Measurements from ENCODE around the gene ELMO1.
A peak's percentile ranks its signal among the peaks of the same experiment; 100 is the strongest.

The ELMO1 gene

GRCh38 chr7:37310327-37311080 is 138.2 kb downstream of the ELMO1 start:
- DNase-seq (ENCODE audit: low read depth in 3 of 3) = no peak

GRCh38 chr7:37309493-37309892 is 139.2 kb downstream of the ELMO1 start:
- no peak for DNase-seq (ENCODE audit: low read depth in 3 of 3)

GRCh38 chr7:37304921-37305320 is 143.7 kb downstream of the ELMO1 start:
- no peak for DNase-seq (ENCODE audit: low read depth in 3 of 3)

GRCh38 chr7:37297546-37297945 is 151.1 kb downstream of the ELMO1 start:
- DNase-seq (ENCODE audit: low read depth in 3 of 3) = no peak

- DNase-seq (ENCODE audit: low read depth in 3 of 3) = no peak
Measured at GRCh38 chr7:37295401-37295800, 153.3 kb downstream of the ELMO1 start.

- DNase-seq (ENCODE audit: low read depth in 3 of 3) = no peak
Measured at GRCh38 chr7:37290731-37291130, 157.9 kb downstream of the ELMO1 start.

GRCh38 chr7:37289781-37290180 is 158.9 kb downstream of the ELMO1 start:
- DNase-seq (ENCODE audit: low read depth in 3 of 3) = no peak

- DNase-seq (ENCODE audit: low read depth in 3 of 3) = no peak
Measured at GRCh38 chr7:37289367-37289766, 159.3 kb downstream of the ELMO1 start.

GRCh38 chr7:37287131-37287855 is 161.4 kb downstream of the ELMO1 start:
- no peak for DNase-seq (ENCODE audit: low read depth in 3 of 3)

- no peak for DNase-seq (ENCODE audit: low read depth in 3 of 3)
Measured at GRCh38 chr7:37286454-37286832, 162.2 kb downstream of the ELMO1 start.

GRCh38 chr7:37285706-37286453 is 162.8 kb downstream of the ELMO1 start:
- DNase-seq (ENCODE audit: low read depth in 3 of 3) = no peak

- DNase-seq (ENCODE audit: low read depth in 3 of 3) = peak in 1 of 3 experiments; percentile 19
Measured at GRCh38 chr7:37284805-37285231, 163.8 kb downstream of the ELMO1 start.

- DNase-seq (ENCODE audit: low read depth in 3 of 3) = no peak
Measured at GRCh38 chr7:37284285-37284684, 164.4 kb downstream of the ELMO1 start.

- DNase-seq (ENCODE audit: low read depth in 3 of 3) = no peak
Measured at GRCh38 chr7:37283716-37284115, 164.9 kb downstream of the ELMO1 start.

- DNase-seq (ENCODE audit: low read depth in 3 of 3) = no peak
Measured at GRCh38 chr7:37282927-37283326, 165.7 kb downstream of the ELMO1 start.

- no peak for DNase-seq (ENCODE audit: low read depth in 3 of 3)
Measured at GRCh38 chr7:37282093-37282444, 166.6 kb downstream of the ELMO1 start.

- no peak for DNase-seq (ENCODE audit: low read depth in 3 of 3)
Measured at GRCh38 chr7:37281368-37282092, 167.1 kb downstream of the ELMO1 start.

- no peak for DNase-seq (ENCODE audit: low read depth in 3 of 3)
Measured at GRCh38 chr7:37277513-37277912, 171.2 kb downstream of the ELMO1 start.

GRCh38 chr7:37275078-37275710 is 173.5 kb downstream of the ELMO1 start:
- DNase-seq (ENCODE audit: low read depth in 3 of 3) = no peak

- no peak for DNase-seq (ENCODE audit: low read depth in 3 of 3)
Measured at GRCh38 chr7:37273891-37274290, 174.8 kb downstream of the ELMO1 start.

- DNase-seq (ENCODE audit: low read depth in 3 of 3) = no peak
Measured at GRCh38 chr7:37269711-37270508, 178.8 kb downstream of the ELMO1 start.
